Thyroid gland (tissue), 4 donors: ENCODE measurements around the gene KRTAP12-4.

Experiments
- CTCF ChIP-seq, 6 experiments: fragments of 200-600 bp in 3 of 6; fragments of 450-650 bp in 3 of 6; sonication (generic) in 3 of 6; IDR thresholded peaks; one replicate each; pipeline ENCODE4 v1.5.1; 2016 to 2019; ENCODE audit warnings: antibody characterized with exemption in 6 of 6, mild to moderate bottlenecking in 2 of 6, inconsistent platforms in 1 of 6, moderate library complexity in 1 of 6
- POLR2A ChIP-seq, 2 donors: fragments of 450-650 bp; IDR thresholded peaks; one replicate each; pipeline ENCODE4 v1.6.1; 2017; ENCODE audit warnings: antibody characterized with exemption in 2 of 2, mild to moderate bottlenecking in 2 of 2, moderate library complexity in 1 of 2

GRCh38 chr21:44667612-44668011, 13.2 kb upstream of the KRTAP12-4 start:
- TF ChIP-seq CTCF (IDR thresholded peaks at IDR 0.05) (no peak), POLR2A (IDR thresholded peaks at IDR 0.05) (no peak)
